SK-N-SH (cell line): Measurements from ENCODE around the gene CCM2. TPM values are rescaled to one million over a fixed set of nuclear protein-coding genes. Genes with fewer than 3 reads are reported as not detected.

ENCODE experiments used
- CTCF ChIA-PET: fragments of 300-600, 350-600 bp; formaldehyde crosslinking; extraction: SDS; loops from one replicate; lab custom pipeline; 2021; lab: Yijun Ruan, JAX
- POLR2A ChIA-PET: fragments of 350-600 bp; sonication (Branson Sonifier 250); formaldehyde crosslinking; extraction: SDS; loops from one replicate; lab custom pipeline; 2020; ENCODE audit warnings: antibody characterized with exemption, inconsistent platforms; lab: Yijun Ruan, JAX
- DNase-seq: peaks from one replicate; pipeline ENCODE4 v3.0.0; 2012
- H2AFZ ChIP-seq: fragments of 200-600 bp; sonication (generic); 2 replicates; pipeline ENCODE4 v1.8.1; 2016; ENCODE audit warnings: antibody characterized with exemption, mild to moderate bottlenecking, low read depth
- H3F3A ChIP-seq: fragments of 200-600 bp; sonication (generic); replicated peaks from 2 replicates; pipeline ENCODE3; 2016; ENCODE audit warnings: antibody characterized with exemption, mild to moderate bottlenecking; ENCODE audit not compliant: insufficient read depth
- H3K27ac ChIP-seq, 2 experiments: fragments of 200-500 bp in 1 of 2; fragments of 200-600 bp in 1 of 2; sonication (Bioruptor generic) in 1 of 2; sonication (generic), shearing (Covaris generic) in 1 of 2; 2 replicates each; pipeline versions ENCODE4 v1.5.1 to v1.6.1; 2014 to 2016; ENCODE audit warnings: low read depth in 2 of 2, inconsistent platforms in 1 of 2, low read length in 1 of 2, mild to moderate bottlenecking in 1 of 2, mixed read lengths in 1 of 2
- H3K27me3 ChIP-seq: fragments of 200-600 bp; sonication (generic), shearing (Covaris generic); 2 replicates; pipeline ENCODE4 v1.6.1; 2016; ENCODE audit warnings: mixed run types; ENCODE audit not compliant: insufficient read depth
- H3K36me3 ChIP-seq, 2 experiments: fragments of 200-500 bp in 1 of 2; fragments of 200-600 bp in 1 of 2; sonication (Bioruptor generic) in 1 of 2; sonication (generic) in 1 of 2; replicated peaks in 1 of 2; 2 replicates each; pipeline versions ENCODE3 to v1.5.1; 2014 to 2016; ENCODE audit warnings: low read length in 1 of 2, mild to moderate bottlenecking in 1 of 2; ENCODE audit not compliant: insufficient read depth in 2 of 2, control insufficient read depth in 1 of 2
- H3K4me1 ChIP-seq, 2 experiments: fragments of 200-500 bp in 1 of 2; fragments of 200-600 bp in 1 of 2; sonication (Bioruptor generic) in 1 of 2; sonication (generic), shearing (Covaris generic) in 1 of 2; 2 replicates each; pipeline versions ENCODE4 v1.5.1 to v1.6.1; 2014 to 2016; ENCODE audit warnings: low read depth in 1 of 2, low read length in 1 of 2, mixed run types in 1 of 2; ENCODE audit not compliant: insufficient read depth in 2 of 2, control insufficient read depth in 1 of 2
- H3K4me2 ChIP-seq: fragments of 200-600 bp; sonication (generic), shearing (Covaris generic); 2 replicates; pipeline ENCODE4 v1.6.1; 2017; ENCODE audit warnings: mixed run types
- H3K4me3 ChIP-seq, 2 experiments: fragments of 200-500 bp in 1 of 2; fragments of 200-600 bp in 1 of 2; sonication (Bioruptor generic) in 1 of 2; sonication (generic), shearing (Covaris generic) in 1 of 2; 2 replicates each; pipeline versions ENCODE4 v1.5.1 to v1.8.1; 2014 to 2016; ENCODE audit warnings: low read depth in 2 of 2, inconsistent platforms in 1 of 2, low read length in 1 of 2, mild to moderate bottlenecking in 1 of 2, mixed read lengths in 1 of 2, moderate library complexity in 1 of 2
- H3K79me2 ChIP-seq: fragments of 200-600 bp; sonication (generic); 2 replicates; pipeline ENCODE4 v1.8.1; 2017; ENCODE audit warnings: mild to moderate bottlenecking; ENCODE audit not compliant: insufficient read depth
- H3K9ac ChIP-seq: fragments of 200-600 bp; sonication (generic); 2 replicates; pipeline ENCODE4 v1.6.1; 2017; ENCODE audit warnings: mixed run types
- H3K9me2 ChIP-seq: fragments of 200-600 bp; sonication (generic); 2 replicates; pipeline ENCODE4 v1.6.1; 2017; ENCODE audit warnings: mixed run types
- H3K9me3 ChIP-seq: fragments of 200-600 bp; sonication (generic); 2 replicates; pipeline ENCODE4 v1.6.1; 2017; ENCODE audit warnings: mixed run types, mild to moderate bottlenecking, moderate library complexity
- H4K20me1 ChIP-seq: fragments of 200-600 bp; sonication (generic); 2 replicates; pipeline ENCODE4 v1.6.1; 2017; ENCODE audit warnings: mild to moderate bottlenecking, mixed run types; ENCODE audit not compliant: insufficient read depth
- ELF1 ChIP-seq: IDR thresholded peaks from 2 replicates; pipeline ENCODE4 v1.4.0; 2012
- EP300 ChIP-seq, 2 experiments: IDR thresholded peaks; 2 replicates each; pipeline versions ENCODE4 v1.4.0 to v1.6.1; 2012; ENCODE audit warnings: borderline replicate concordance in 1 of 2, low read depth in 1 of 2, low read length in 1 of 2
- EZH2phosphoT487 ChIP-seq: fragments of 200-600 bp; sonication (generic); IDR thresholded peaks from 2 replicates; pipeline ENCODE4 v1.6.1; 2017; ENCODE audit warnings: low read depth, mixed run types, mild to moderate bottlenecking, antibody characterized with exemption, moderate library complexity, borderline replicate concordance
- FOXJ3 ChIP-seq: sonication (generic); formaldehyde crosslinking; IDR thresholded peaks from 2 replicates; pipeline ENCODE4 v1.5.1; 2020; ENCODE audit warnings: mild to moderate bottlenecking, missing genetic modification reagents
- FOXM1 ChIP-seq: IDR thresholded peaks from 2 replicates; pipeline ENCODE4 v1.4.0; 2012; ENCODE audit warnings: low read depth, mild to moderate bottlenecking
- JUND ChIP-seq: IDR thresholded peaks from 2 replicates; pipeline ENCODE4 v1.4.0; 2012
- RCOR1 ChIP-seq: fragments of 150-350 bp; IDR thresholded peaks from 2 replicates; pipeline ENCODE4 v1.6.1; 2017; ENCODE audit warnings: antibody characterized with exemption, low read length
- RXRA ChIP-seq: IDR thresholded peaks from 2 replicates; pipeline ENCODE4 v1.4.0; 2012; ENCODE audit warnings: low read depth, mild to moderate bottlenecking, borderline replicate concordance
- SMC3 ChIP-seq: IDR thresholded peaks from 2 replicates; pipeline ENCODE4 v1.6.1; 2012; ENCODE audit warnings: low read depth, low read length, improper control_type of control experiment
- TEAD4 ChIP-seq: IDR thresholded peaks from 2 replicates; pipeline ENCODE4 v1.4.0; 2012; ENCODE audit warnings: mild to moderate bottlenecking, borderline replicate concordance; ENCODE audit not compliant: insufficient read depth
- ZBTB33 ChIP-seq: IDR thresholded peaks from 2 replicates; pipeline ENCODE4 v1.4.0; 2012; ENCODE audit warnings: low read depth, borderline replicate concordance
- WGBS: methylation state at CpG from one replicate; pipeline ENCODE4 v1.1.6; 2017; ENCODE audit warnings: low lambda C conversion rate; 5-methylcytosine and 5-hydroxymethylcytosine counted together
- polyA plus RNA-seq, 3 experiments: library from polyadenylated mRNA; depleted of rRNA; stranded (reverse); fragments of >200 nt; gene quantifications; 2 replicates each; pipeline ENCODE4 v1.2.3, GENCODE V29; 2012
- TF ChIP-seq, protein P1 (sequence below): fragments of 150-350 bp; IDR thresholded peaks from 2 replicates; pipeline ENCODE4 v1.6.1; 2016; ENCODE audit warnings: mild to moderate bottlenecking, low read depth, low read length

Gene CCM2
- polyA plus RNA-seq, 1 of the 3 experiments (the other 2 are of a cell fraction), result 83.2 TPM

DNA sequence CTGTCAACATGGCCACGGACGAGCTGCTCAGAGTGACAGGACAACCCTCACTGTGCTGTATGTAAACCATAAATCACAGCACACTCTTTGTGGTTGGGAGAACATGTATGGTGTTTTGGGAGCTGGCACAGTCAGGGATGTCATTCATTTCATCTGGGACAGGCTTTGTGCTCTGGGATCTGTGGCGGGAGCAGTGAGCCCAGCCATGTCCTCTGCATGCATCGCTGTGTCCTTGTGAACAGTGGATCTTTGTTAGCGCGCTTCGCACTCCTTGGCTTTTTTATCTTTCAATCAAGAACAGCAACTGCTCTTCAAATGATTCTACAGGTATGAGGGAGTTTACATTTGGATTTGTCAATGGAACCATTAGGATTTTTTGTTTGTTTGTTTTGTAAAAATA, 7.1 kb downstream of the CCM2 start (continued):
- TF ChIP-seq, protein P1, sequence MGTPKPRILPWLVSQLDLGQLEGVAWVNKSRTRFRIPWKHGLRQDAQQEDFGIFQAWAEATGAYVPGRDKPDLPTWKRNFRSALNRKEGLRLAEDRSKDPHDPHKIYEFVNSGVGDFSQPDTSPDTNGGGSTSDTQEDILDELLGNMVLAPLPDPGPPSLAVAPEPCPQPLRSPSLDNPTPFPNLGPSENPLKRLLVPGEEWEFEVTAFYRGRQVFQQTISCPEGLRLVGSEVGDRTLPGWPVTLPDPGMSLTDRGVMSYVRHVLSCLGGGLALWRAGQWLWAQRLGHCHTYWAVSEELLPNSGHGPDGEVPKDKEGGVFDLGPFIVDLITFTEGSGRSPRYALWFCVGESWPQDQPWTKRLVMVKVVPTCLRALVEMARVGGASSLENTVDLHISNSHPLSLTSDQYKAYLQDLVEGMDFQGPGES, result no peak
- TF ChIP-seq, all 33 proteins: peak for 0

DNA sequence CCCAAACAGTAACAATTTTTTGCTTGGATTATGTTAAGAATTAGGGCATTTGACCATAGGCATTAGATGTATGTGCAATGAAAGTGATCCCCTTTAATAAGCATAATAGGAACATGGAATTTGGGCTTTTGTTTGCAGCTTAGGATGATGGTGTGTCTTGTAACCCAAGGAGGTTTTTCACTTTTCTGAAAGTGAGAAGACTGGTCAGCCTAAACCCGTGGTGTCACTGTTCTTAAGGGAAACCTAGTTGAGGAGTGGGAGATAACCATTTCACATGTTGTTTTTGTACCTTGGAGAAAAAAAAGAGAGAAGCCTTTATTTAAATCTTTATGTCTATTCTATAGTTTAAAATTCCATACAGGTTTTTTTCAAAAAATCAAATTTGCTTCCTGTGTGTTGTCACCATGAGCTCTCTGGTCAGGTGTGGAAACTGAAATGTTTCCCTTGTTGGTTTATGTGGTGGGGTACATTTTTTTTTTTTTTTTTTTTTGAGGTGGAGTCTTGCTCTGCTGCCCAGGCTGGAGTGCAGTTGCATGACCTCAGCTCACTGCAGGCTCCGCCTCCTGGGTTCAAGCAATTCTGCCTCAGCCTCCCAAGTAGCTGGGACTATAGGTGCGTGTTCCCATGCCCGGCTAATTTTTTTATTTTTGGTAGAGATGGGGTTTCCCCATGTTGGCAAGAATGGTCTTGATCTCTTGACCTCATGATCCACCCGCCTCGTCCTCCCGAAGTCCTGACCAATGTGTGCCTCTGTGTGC, 7.7 kb downstream of the CCM2 start:
- ChIA-PET POLR2A (no interaction called here), CTCF (interaction anchor here (1.1 kb wide), 1 partner anchor 128 kb away, joined by 3 read pairs; no protein-coding TSS in a partner anchor)
- Histone ChIP-seq H3K27me3 (no peaks in the 10 kb centered on the region), H3K9me3 (no peaks in the 10 kb centered on the region), H3K79me2 (peaks cover 100% of the 10 kb centered on the region), H2AFZ (no peak overlapping the region), H3K36me3 (peaks cover 0 to 10% of the 10 kb centered on the region in 2 experiments), H3K27ac (no peak overlapping the region), H3K9me2 (no peaks in the 10 kb centered on the region), H3K4me2 (no peak overlapping the region), H4K20me1 (peaks cover 34% of the 10 kb centered on the region), H3K9ac (no peak overlapping the region), H3F3A (no peaks in the 10 kb centered on the region), H3K4me1 (no peaks in the 10 kb centered on the region; a peak in 1 of 4 replicates), H3K4me3 (no peak overlapping the region)
- TF ChIP-seq SMC3 (no peak), RXRA (no peak), TEAD4 (no peak), FOXJ3 (CRISPR knock-in tag) (no peak), ZBTB33 (no peak), EZH2phosphoT487 (no peak), RCOR1 (no peak), JUND (no peak), FOXM1 (no peak), EP300 (IDR thresholded peaks at IDR 0.05; ENCODE audit: borderline replicate concordance in 1 of 2, low read depth in 1 of 2, low read length in 1 of 2) (no peak), ELF1 (no peak)
- 96% methylated on average over 7 of the region's 7 CpGs for WGBS
- no peak for DNase-seq
